HG03135 (cell line): ENCODE results near the gene DEFB131A.
"Not testable (repeated sequence)": the region's sequence is repeated elsewhere in the genome, so short reads cannot be mapped to it uniquely, and the experiment has no call there.

Experiments
- ATAC-seq: cut with Tn5 transposase; IDR thresholded peaks from one replicate; pipeline ENCODE4 v1.9.1; 2021; ENCODE audit warnings: mild to moderate bottlenecking, moderate library complexity; ENCODE audit not compliant: unreplicated experiment

DEFB131A gene

GRCh38 chr4:9494256-9495035 lies 50.2 kb downstream of the DEFB131A start:
- not testable (repeated sequence) for ATAC-seq

- not testable (repeated sequence) for ATAC-seq
These were observed 51.2 kb downstream of the DEFB131A start for GRCh38 chr4:9495443-9495842.

- not testable (repeated sequence) for ATAC-seq
These were observed 53.6 kb downstream of the DEFB131A start for GRCh38 chr4:9497575-9498467.

GRCh38 chr4:9498468-9499040 lies 54.3 kb downstream of the DEFB131A start:
- not testable (repeated sequence) for ATAC-seq

- not testable (repeated sequence) for ATAC-seq
These were observed 55.8 kb downstream of the DEFB131A start for GRCh38 chr4:9499974-9500487.
